H9 (cell line): ENCODE results near the gene PNPO. TPM values are rescaled to one million over a fixed set of nuclear protein-coding genes. Genes with fewer than 3 reads are reported as not detected.

ENCODE experiments used
- DNase-seq: peaks from one replicate; pipeline ENCODE4 v3.0.0-alpha.2; 2017
- H2AFZ ChIP-seq: one replicate; pipeline ENCODE4 v1.6.1; 2013; ENCODE audit warnings: mild to moderate bottlenecking, low read length, control low read depth, moderate library complexity
- H2AK5ac ChIP-seq: 2 replicates; pipeline ENCODE4 v1.6.1; 2013; ENCODE audit warnings: low read length, control low read depth, mixed read lengths; ENCODE audit not compliant: insufficient read length
- H2BK120ac ChIP-seq: one replicate; pipeline ENCODE4 v1.6.1; 2013; ENCODE audit warnings: low read depth, mild to moderate bottlenecking, low read length, control low read depth, inconsistent platforms; ENCODE audit not compliant: poor library complexity, severe bottlenecking
- H2BK12ac ChIP-seq: 2 replicates; pipeline ENCODE4 v1.6.1; 2013; ENCODE audit warnings: low read length, control low read depth, mixed read lengths, low read depth; ENCODE audit not compliant: insufficient read length
- H2BK15ac ChIP-seq: 2 replicates; pipeline ENCODE4 v1.6.1; 2013; ENCODE audit warnings: low read depth, low read length, control low read depth
- H2BK20ac ChIP-seq: one replicate; pipeline ENCODE4 v1.6.1; 2013; ENCODE audit warnings: low read depth, mild to moderate bottlenecking, low read length, control low read depth, inconsistent platforms; ENCODE audit not compliant: poor library complexity, severe bottlenecking
- H2BK5ac ChIP-seq: 2 replicates; pipeline ENCODE4 v1.6.1; 2013; ENCODE audit warnings: low read length, control low read depth, mixed read lengths; ENCODE audit not compliant: insufficient read length
- H3K14ac ChIP-seq: 2 replicates; pipeline ENCODE4 v1.6.1; 2013; ENCODE audit warnings: low read length, control low read depth; ENCODE audit not compliant: insufficient read depth
- H3K18ac ChIP-seq: 2 replicates; pipeline ENCODE4 v1.6.1; 2013; ENCODE audit warnings: low read depth, mild to moderate bottlenecking, mixed read lengths, low read length, control low read depth; ENCODE audit not compliant: insufficient read length
- H3K23ac ChIP-seq: 2 replicates; pipeline ENCODE4 v1.6.1; 2013; ENCODE audit warnings: low read length, control low read depth, mixed read lengths, low read depth; ENCODE audit not compliant: insufficient read length
- H3K23me2 ChIP-seq: 2 replicates; pipeline ENCODE4 v1.6.1; 2013; ENCODE audit warnings: low read depth, mild to moderate bottlenecking, mixed read lengths, low read length, control low read depth; ENCODE audit not compliant: insufficient read length, poor library complexity, severe bottlenecking
- H3K27ac ChIP-seq: 2 replicates; pipeline ENCODE4 v1.5.1; 2013; ENCODE audit warnings: low read length, control low read depth, mixed read lengths, low read depth; ENCODE audit not compliant: insufficient read length
- H3K27me3 ChIP-seq: 2 replicates; pipeline ENCODE4 v1.6.1; 2013; ENCODE audit warnings: low read length, control low read depth, inconsistent platforms; ENCODE audit not compliant: insufficient read depth
- H3K4ac ChIP-seq: 2 replicates; pipeline ENCODE4 v1.6.1; 2013; ENCODE audit warnings: low read depth, mild to moderate bottlenecking, control low read depth, inconsistent platforms, low read length, moderate library complexity
- H3K4me1 ChIP-seq: 2 replicates; pipeline ENCODE4 v1.6.1; 2013; ENCODE audit warnings: low read length, control low read depth, inconsistent platforms; ENCODE audit not compliant: insufficient read depth
- H3K4me2 ChIP-seq: 2 replicates; pipeline ENCODE4 v1.6.1; 2013; ENCODE audit warnings: low read length, control low read depth, mixed read lengths; ENCODE audit not compliant: insufficient read length, insufficient read depth
- H3K56ac ChIP-seq: 2 replicates; pipeline ENCODE4 v1.6.1; 2013; ENCODE audit warnings: low read depth, mild to moderate bottlenecking, mixed read lengths, low read length, control low read depth; ENCODE audit not compliant: insufficient read length
- H3K79me1 ChIP-seq: 2 replicates; pipeline ENCODE4 v1.6.1; 2013; ENCODE audit warnings: low read depth, mild to moderate bottlenecking, moderate library complexity, low read length, control low read depth, inconsistent platforms; ENCODE audit not compliant: insufficient read depth, poor library complexity, severe bottlenecking
- H3K79me2 ChIP-seq: 2 replicates; pipeline ENCODE4 v1.6.1; 2013; ENCODE audit warnings: low read length, control low read depth, inconsistent platforms; ENCODE audit not compliant: insufficient read depth
- H3K9ac ChIP-seq: 2 replicates; pipeline ENCODE4 v1.6.1; 2013; ENCODE audit warnings: low read length, control low read depth, mixed read lengths; ENCODE audit not compliant: insufficient read length; ENCODE audit errors: extremely low read depth
- H3K9me3 ChIP-seq: one replicate; pipeline ENCODE4 v1.6.1; 2013; ENCODE audit warnings: low read depth, low read length, inconsistent platforms; ENCODE audit not compliant: control insufficient read depth
- H3T11ph ChIP-seq: one replicate; pipeline ENCODE4 v1.6.1; 2013; ENCODE audit warnings: mild to moderate bottlenecking, low read length, control low read depth, inconsistent platforms
- H4K20me1 ChIP-seq: one replicate; pipeline ENCODE4 v1.6.1; 2013; ENCODE audit not compliant: control insufficient read depth, insufficient read length, insufficient read depth
- H4K5ac ChIP-seq: 2 replicates; pipeline ENCODE4 v1.6.1; 2013; ENCODE audit warnings: low read depth, mild to moderate bottlenecking, mixed read lengths, low read length, control low read depth; ENCODE audit not compliant: insufficient read length
- H4K8ac ChIP-seq: replicated peaks from 2 replicates; pipeline ENCODE4 v1.6.1; 2013; ENCODE audit warnings: low read length, control low read depth, mixed read lengths, low read depth; ENCODE audit not compliant: insufficient read length
- H4K91ac ChIP-seq: 2 replicates; pipeline ENCODE4 v1.6.1; 2013; ENCODE audit warnings: low read depth, mild to moderate bottlenecking, moderate library complexity, mixed read lengths, low read length, control low read depth; ENCODE audit not compliant: insufficient read length
- H3K27ac Mint-ChIP-seq, 3 experiments: 2 replicates in 2 of 3; 3 replicates in 1 of 3; pipeline ENCODE4 v1.8.0; 2020 to 2021; ENCODE audit warnings: mixed read lengths in 3 of 3, mild to moderate bottlenecking in 1 of 3, moderate library complexity in 1 of 3
- H3K27me3 Mint-ChIP-seq: 2 replicates; pipeline ENCODE4 v1.8.0; 2021; ENCODE audit warnings: low read depth, mild to moderate bottlenecking, moderate library complexity, mixed read lengths
- H3K36me3 Mint-ChIP-seq, 3 experiments: 2 replicates in 2 of 3; 3 replicates in 1 of 3; pipeline ENCODE4 v1.8.0; 2020 to 2021; ENCODE audit warnings: low read depth in 3 of 3, mixed read lengths in 3 of 3; ENCODE audit not compliant: insufficient read depth in 1 of 3
- H3K4me1 Mint-ChIP-seq, 2 experiments: 2 replicates each; pipeline ENCODE4 v1.8.0; 2020; ENCODE audit warnings: mixed read lengths in 2 of 2
- H3K4me3 Mint-ChIP-seq, 2 experiments: 2 replicates in 1 of 2; 3 replicates in 1 of 2; pipeline ENCODE4 v1.8.0; 2020 to 2021; ENCODE audit warnings: mild to moderate bottlenecking in 2 of 2, mixed read lengths in 2 of 2, moderate library complexity in 1 of 2
- H3K9me3 Mint-ChIP-seq, 2 experiments: 2 replicates in 1 of 2; 3 replicates in 1 of 2; pipeline ENCODE4 v1.8.0; 2020; ENCODE audit warnings: mild to moderate bottlenecking in 2 of 2, mixed read lengths in 2 of 2, moderate library complexity in 1 of 2
- CTCF ChIP-seq: fragments of 200-600 bp; sonication (generic); conservative IDR thresholded peaks from 3 replicates; pipeline ENCODE4 v1.8.0; 2021; ENCODE audit warnings: antibody characterized with exemption, mild to moderate bottlenecking
- WGBS: extraction: QIAGEN DNeasy Blood & Tissue Kit; methylation state at CpG from one replicate; pipeline ENCODE4 v1.1.7; 2013; ENCODE audit warnings: missing lambda C conversion rate, low lambda C conversion rate, mixed read lengths; ENCODE audit not compliant: insufficient read length; ENCODE audit errors: extremely low coverage; 5-methylcytosine and 5-hydroxymethylcytosine counted together
- total RNA-seq: library from RNA; stranded (reverse); gene quantifications from 2 replicates; pipeline ENCODE4 v1.2.1, GENCODE V29; 2021

Gene PNPO
- total RNA-seq, 1 experiment from 2014 or later, result 6.7 TPM

- Histone ChIP-seq H2BK12ac (no peak overlapping the region), H3T11ph (no peak overlapping the region), H2AFZ (no peak overlapping the region), H4K8ac (no peak overlapping the region), H3K4ac (no peak overlapping the region), H3K79me1 (no peaks in the 10 kb centered on the region), H3K4me2 (no peak overlapping the region), H3K79me2 (no peaks in the 10 kb centered on the region), H3K27ac (no peak overlapping the region), H3K9me3 (no peaks in the 10 kb centered on the region), H3K9ac (no peak overlapping the region), H3K14ac (no peak overlapping the region), H3K56ac (no peak overlapping the region), H3K18ac (no peak overlapping the region), H2BK15ac (no peak overlapping the region), H4K5ac (no peak overlapping the region), H4K91ac (no peak overlapping the region), H3K27me3 (no peaks in the 10 kb centered on the region), H2BK5ac (no peak overlapping the region), H3K23me2 (peaks cover 2% of the 10 kb centered on the region), H2BK120ac (no peak overlapping the region), H4K20me1 (no peaks in the 10 kb centered on the region), H3K4me1 (no peaks in the 10 kb centered on the region), H2BK20ac (no peak overlapping the region), H2AK5ac (no peak overlapping the region), H3K23ac (no peak overlapping the region)
- H3K4me3 Mint-ChIP-seq, result no peak overlapping the region
- peaks cover 9 to 13% of the 10 kb centered on the region in 2 experiments for H3K4me1 Mint-ChIP-seq
- WGBS, result no CpG with 5 or more reads among the region's 5 CpGs
- no peak for DNase-seq
- H3K36me3 Mint-ChIP-seq, result peaks cover 0 to 5% (median 0%) of the 10 kb centered on the region in 3 experiments; a peak in 3 of 7 replicates
- TF ChIP-seq CTCF, result no peak
- no peak overlapping the region for H3K27ac Mint-ChIP-seq
- H3K27me3 Mint-ChIP-seq, result peaks cover 22% of the 10 kb centered on the region
- H3K9me3 Mint-ChIP-seq, result no peaks in the 10 kb centered on the region
Observed at GRCh38 chr17:47967607-47968252, 26.4 kb downstream of the PNPO start.
